Tibial nerve (tissue), 4 donors: ENCODE results near the gene SETD1B. TPM values are rescaled to one million over a fixed set of nuclear protein-coding genes. Genes with fewer than 3 reads are reported as not detected.

ENCODE experiments used
- DNase-seq, 2 donors: peaks; one replicate each; pipeline ENCODE4 v3.0.0-alpha.2; 2019; ENCODE audit warnings: low spot score in 2 of 2
- H3K27ac ChIP-seq, 4 donors: fragments of 200-600 bp; sonication (generic) in 3 of 4; one replicate each; pipeline ENCODE4 v1.5.1; 2017 to 2019; ENCODE audit warnings: mild to moderate bottlenecking in 1 of 4
- H3K27me3 ChIP-seq, 2 donors: fragments of 200-600 bp; sonication (generic) in 1 of 2; one replicate each; pipeline versions ENCODE4 v1.5.1 to v1.6.0; 2017 to 2019
- H3K36me3 ChIP-seq, 3 donors: fragments of 200-600 bp; sonication (generic); one replicate each; pipeline ENCODE4 v1.5.1; 2018 to 2019
- H3K4me1 ChIP-seq, 4 donors: fragments of 200-600 bp; sonication (generic) in 3 of 4; one replicate each; pipeline ENCODE4 v1.5.1; 2017 to 2019
- H3K4me3 ChIP-seq, 4 donors: fragments of 200-600 bp; sonication (generic) in 3 of 4; one replicate each; pipeline ENCODE4 v1.5.1; 2017 to 2019; ENCODE audit warnings: mild to moderate bottlenecking in 1 of 4, moderate library complexity in 1 of 4
- H3K9me3 ChIP-seq, 4 donors: fragments of 200-600 bp; sonication (generic) in 3 of 4; one replicate each; pipeline ENCODE4 v1.5.1; 2017 to 2019
- CTCF ChIP-seq, 5 experiments: fragments of 200-600 bp in 3 of 5; fragments of 450-650 bp in 2 of 5; sonication (generic) in 3 of 5; IDR thresholded peaks; one replicate each; pipeline ENCODE4 v1.5.1; 2016 to 2019; ENCODE audit warnings: antibody characterized with exemption in 5 of 5, mild to moderate bottlenecking in 3 of 5, moderate library complexity in 2 of 5
- EP300 ChIP-seq, 2 donors: sonication (generic); formaldehyde crosslinking; IDR thresholded peaks; one replicate each; pipeline ENCODE4 v1.6.1; 2017; ENCODE audit warnings: antibody characterized with exemption in 2 of 2, mild to moderate bottlenecking in 1 of 2
- POLR2A ChIP-seq, 2 donors: fragments of 450-650 bp; IDR thresholded peaks; one replicate each; pipeline ENCODE4 v1.6.1; 2017; ENCODE audit warnings: antibody characterized with exemption in 2 of 2, mild to moderate bottlenecking in 2 of 2, moderate library complexity in 2 of 2
- WGBS, 2 donors: methylation state at CpG; one replicate each; pipeline ENCODE4 v1.1.5; 2018; 5-methylcytosine and 5-hydroxymethylcytosine counted together
- total RNA-seq, 4 donors: library from RNA; depleted of rRNA; stranded (reverse); fragments of >200 nt; gene quantifications; one replicate each; pipeline ENCODE4 v1.1.0, GENCODE V29; 2016

Gene SETD1B
- total RNA-seq, 4 donors from 2014 or later: 9.4 to 18.3 (median 12.2) TPM

- Histone ChIP-seq H3K9me3 (no peaks in the 10 kb centered on the region), H3K27me3 (no peaks in the 10 kb centered on the region), H3K4me1 (no peaks in the 10 kb centered on the region), H3K4me3 (no peak overlapping the region), H3K36me3 (peaks cover 0 to 73% (median 25%) of the 10 kb centered on the region in 3 donors), H3K27ac (peak overlapping the region in 1 of 4 donors; percentile 14)
- whole genome bisulfite sequencing, 2 donors: 84 to 87% methylated on average over 29 of the region's 29 CpGs
- DNase-seq: no peak
- no peak for TF ChIP-seq POLR2A (IDR thresholded peaks at IDR 0.05)
- no peak for TF ChIP-seq EP300 (IDR thresholded peaks at IDR 0.05)
- no peak for TF ChIP-seq CTCF (IDR thresholded peaks at IDR 0.05)
Measured at GRCh38 chr12:121830588-121831265, 26.9 kb downstream of the SETD1B start.

- H3K27me3 ChIP-seq: no peaks in the 10 kb centered on the region
- no peak overlapping the region for H3K27ac ChIP-seq
- no peaks in the 10 kb centered on the region for H3K4me1 ChIP-seq
- WGBS, 2 donors: 88 to 90% methylated on average over 19 of the region's 19 CpGs
- peaks cover 0 to 63% (median 20%) of the 10 kb centered on the region in 3 donors for H3K36me3 ChIP-seq
- no peak overlapping the region for H3K4me3 ChIP-seq
- DNase-seq: no peak
- no peaks in the 10 kb centered on the region for H3K9me3 ChIP-seq
- TF ChIP-seq CTCF (IDR thresholded peaks at IDR 0.05) (no peak), EP300 (IDR thresholded peaks at IDR 0.05) (no peak), POLR2A (IDR thresholded peaks at IDR 0.05) (no peak)
Measured at GRCh38 chr12:121831571-121832245, 27.9 kb downstream of the SETD1B start.

GRCh38 chr12:121837680-121838079 is 33.9 kb downstream of the SETD1B start:
- WGBS, 2 donors: 62 to 78% methylated on average over 4 of the region's 4 CpGs
- Histone ChIP-seq H3K4me1 (peaks cover 0 to 15% (median 5%) of the 10 kb centered on the region in 4 donors), H3K9me3 (no peaks in the 10 kb centered on the region), H3K4me3 (no peak overlapping the region), H3K27ac (no peak overlapping the region), H3K27me3 (no peaks in the 10 kb centered on the region), H3K36me3 (peaks cover 0 to 3% (median 0%) of the 10 kb centered on the region in 3 donors)
- no peak for DNase-seq
- TF ChIP-seq POLR2A (IDR thresholded peaks at IDR 0.05): no peak
- no peak for TF ChIP-seq CTCF (IDR thresholded peaks at IDR 0.05)
- no peak for TF ChIP-seq EP300 (IDR thresholded peaks at IDR 0.05)

- Histone ChIP-seq H3K27ac (no peak overlapping the region), H3K9me3 (no peaks in the 10 kb centered on the region), H3K36me3 (no peaks in the 10 kb centered on the region), H3K4me1 (peaks cover 0 to 15% (median 5%) of the 10 kb centered on the region in 4 donors), H3K27me3 (no peaks in the 10 kb centered on the region), H3K4me3 (no peak overlapping the region)
- 81 to 86% methylated on average over 5 of the region's 5 CpGs for WGBS, 2 donors
- no peak for DNase-seq
- TF ChIP-seq EP300 (IDR thresholded peaks at IDR 0.05): no peak
- TF ChIP-seq CTCF (IDR thresholded peaks at IDR 0.05): no peak
- no peak for TF ChIP-seq POLR2A (IDR thresholded peaks at IDR 0.05)
Measured at GRCh38 chr12:121838126-121838525, 34.3 kb downstream of the SETD1B start.
